DOHH2 (cell line): Measurements from ENCODE around the gene INHBE.
"Not testable (repeated sequence)": the region's sequence is repeated elsewhere in the genome, so short reads cannot be mapped to it uniquely, and the experiment has no call there.

Experiments used
- H3F3A ChIP-seq: fragments of 200-600 bp; sonication (generic), shearing (Covaris generic); 2 replicates; pipeline ENCODE4 v1.6.0; 2016; ENCODE audit warnings: antibody characterized with exemption, mild to moderate bottlenecking; ENCODE audit not compliant: control insufficient read depth, insufficient read depth
- H3K27ac ChIP-seq: fragments of 200-600 bp; sonication (generic); 2 replicates; pipeline ENCODE4 v1.5.1; 2014; ENCODE audit warnings: low read depth, mild to moderate bottlenecking, low read length, moderate library complexity
- H3K27me3 ChIP-seq: fragments of 200-600 bp; sonication (generic); 2 replicates; pipeline ENCODE4 v1.6.1; 2014; ENCODE audit warnings: mild to moderate bottlenecking, low read length, mixed read lengths; ENCODE audit not compliant: control insufficient read depth
- H3K36me3 ChIP-seq: fragments of 200-600 bp; sonication (generic); 2 replicates; pipeline ENCODE4 v1.6.1; 2014; ENCODE audit warnings: mild to moderate bottlenecking, low read length, moderate library complexity, mixed read lengths; ENCODE audit not compliant: control insufficient read depth
- H3K4me1 ChIP-seq: fragments of 200-600 bp; sonication (generic); 2 replicates; pipeline ENCODE4 v1.6.1; 2014; ENCODE audit warnings: mild to moderate bottlenecking, low read length, mixed read lengths; ENCODE audit not compliant: control insufficient read depth
- H3K4me2 ChIP-seq: fragments of 200-600 bp; sonication (generic); 2 replicates; pipeline ENCODE4 v1.6.0; 2014; ENCODE audit warnings: mild to moderate bottlenecking, low read length, moderate library complexity
- H3K4me3 ChIP-seq: fragments of 200-600 bp; sonication (generic); 2 replicates; pipeline ENCODE4 v1.5.1; 2014; ENCODE audit warnings: mild to moderate bottlenecking, low read length, mixed read lengths
- H3K79me2 ChIP-seq: fragments of 200-600 bp; sonication (generic); 2 replicates; pipeline ENCODE4 v1.6.1; 2014; ENCODE audit warnings: mild to moderate bottlenecking, low read length, mixed read lengths; ENCODE audit not compliant: control insufficient read depth
- H3K9me2 ChIP-seq: fragments of 200-600 bp; sonication (generic); replicated peaks from 2 replicates; pipeline ENCODE4 v1.6.1; 2014; ENCODE audit warnings: mild to moderate bottlenecking, low read length, mixed read lengths; ENCODE audit not compliant: control insufficient read depth
- H3K9me3 ChIP-seq: fragments of 200-600 bp; sonication (generic); 2 replicates; pipeline ENCODE4 v1.6.1; 2014; ENCODE audit warnings: antibody characterized with exemption, low read length, mixed read lengths; ENCODE audit not compliant: control insufficient read depth, insufficient read depth
- H4K20me1 ChIP-seq: fragments of 200-600 bp; sonication (generic); 2 replicates; pipeline ENCODE4 v1.6.0; 2014; ENCODE audit warnings: low read depth, mild to moderate bottlenecking, antibody characterized with exemption, low read length, moderate library complexity; ENCODE audit not compliant: control insufficient read depth, insufficient read depth
- EZH2phosphoT487 ChIP-seq: fragments of 200-600 bp; sonication (generic); IDR thresholded peaks from 2 replicates; pipeline ENCODE4 v1.6.1; 2017; ENCODE audit warnings: borderline replicate concordance, mild to moderate bottlenecking, antibody characterized with exemption, low read length, moderate library complexity, mixed read lengths
- TF ChIP-seq, protein P1 (sequence below): fragments of 200-600 bp; sonication (generic); IDR thresholded peaks from one replicate; pipeline ENCODE4 v1.5.1; 2014; ENCODE audit warnings: antibody characterized with exemption, mild to moderate bottlenecking, low read depth, low read length; ENCODE audit not compliant: poor library complexity, severe bottlenecking

Gene INHBE

GRCh38 chr12:57419495-57419894 is 35.6 kb upstream of the INHBE start:
- no peaks in the 10 kb centered on the region; the same call in 1 of the 2 replicates for H4K20me1 ChIP-seq
- no peaks in the 10 kb centered on the region for H3K27me3 ChIP-seq
- TF ChIP-seq, protein P1, sequence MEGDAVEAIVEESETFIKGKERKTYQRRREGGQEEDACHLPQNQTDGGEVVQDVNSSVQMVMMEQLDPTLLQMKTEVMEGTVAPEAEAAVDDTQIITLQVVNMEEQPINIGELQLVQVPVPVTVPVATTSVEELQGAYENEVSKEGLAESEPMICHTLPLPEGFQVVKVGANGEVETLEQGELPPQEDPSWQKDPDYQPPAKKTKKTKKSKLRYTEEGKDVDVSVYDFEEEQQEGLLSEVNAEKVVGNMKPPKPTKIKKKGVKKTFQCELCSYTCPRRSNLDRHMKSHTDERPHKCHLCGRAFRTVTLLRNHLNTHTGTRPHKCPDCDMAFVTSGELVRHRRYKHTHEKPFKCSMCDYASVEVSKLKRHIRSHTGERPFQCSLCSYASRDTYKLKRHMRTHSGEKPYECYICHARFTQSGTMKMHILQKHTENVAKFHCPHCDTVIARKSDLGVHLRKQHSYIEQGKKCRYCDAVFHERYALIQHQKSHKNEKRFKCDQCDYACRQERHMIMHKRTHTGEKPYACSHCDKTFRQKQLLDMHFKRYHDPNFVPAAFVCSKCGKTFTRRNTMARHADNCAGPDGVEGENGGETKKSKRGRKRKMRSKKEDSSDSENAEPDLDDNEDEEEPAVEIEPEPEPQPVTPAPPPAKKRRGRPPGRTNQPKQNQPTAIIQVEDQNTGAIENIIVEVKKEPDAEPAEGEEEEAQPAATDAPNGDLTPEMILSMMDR: no peak
- TF ChIP-seq EZH2phosphoT487: no peak
- H3K36me3 ChIP-seq: peaks cover 30% of the 10 kb centered on the region
- H3K9me2 ChIP-seq: no peaks in the 10 kb centered on the region
- no peak overlapping the region for H3K4me3 ChIP-seq
- peaks cover 86% of the 10 kb centered on the region for H3K79me2 ChIP-seq
- H3K27ac ChIP-seq: no peak overlapping the region
- no peak overlapping the region for H3K4me2 ChIP-seq
- no peaks in the 10 kb centered on the region for H3F3A ChIP-seq
- peaks cover 24% of the 10 kb centered on the region for H3K4me1 ChIP-seq
- H3K9me3 ChIP-seq: no peaks in the 10 kb centered on the region

GRCh38 chr12:57420482-57420881 is 34.6 kb upstream of the INHBE start:
- H3F3A ChIP-seq: no peaks in the 10 kb centered on the region
- H3K4me3 ChIP-seq: no peak overlapping the region
- H3K27ac ChIP-seq: no peak overlapping the region
- no peak overlapping the region for H3K4me2 ChIP-seq
- no peaks in the 10 kb centered on the region; the same call in 1 of the 2 replicates for H4K20me1 ChIP-seq
- no peak for TF ChIP-seq EZH2phosphoT487
- TF ChIP-seq, protein P1: no peak
- peaks cover 34% of the 10 kb centered on the region for H3K36me3 ChIP-seq
- H3K4me1 ChIP-seq: peaks cover 19% of the 10 kb centered on the region
- H3K9me3 ChIP-seq: no peaks in the 10 kb centered on the region
- no peaks in the 10 kb centered on the region for H3K27me3 ChIP-seq
- peaks cover 84% of the 10 kb centered on the region for H3K79me2 ChIP-seq
- no peaks in the 10 kb centered on the region for H3K9me2 ChIP-seq

- Histone ChIP-seq H3K79me2 (peaks cover 72% of the 10 kb centered on the region), H3K4me1 (peaks cover 23% of the 10 kb centered on the region), H3K36me3 (peaks cover 36% of the 10 kb centered on the region)
- H3K4me2 ChIP-seq, H3K9me2 ChIP-seq, H3K4me3 ChIP-seq, H3K27ac ChIP-seq, H3K27me3 ChIP-seq, H4K20me1 ChIP-seq, H3K9me3 ChIP-seq, H3F3A ChIP-seq: not testable (repeated sequence)
Observed at GRCh38 chr12:57426948-57427347, 28.2 kb upstream of the INHBE start.

GRCh38 chr12:57428965-57429364 is 26.1 kb upstream of the INHBE start:
- H3K4me1 ChIP-seq: peaks cover 24% of the 10 kb centered on the region
- H3K27me3 ChIP-seq: no peaks in the 10 kb centered on the region
- peak overlapping the region; percentile 97 for H3K4me3 ChIP-seq
- peaks cover 3% of the 10 kb centered on the region; the same call in 1 of the 2 replicates for H3F3A ChIP-seq
- no peaks in the 10 kb centered on the region for H4K20me1 ChIP-seq
- H3K9me2 ChIP-seq: no peaks in the 10 kb centered on the region
- TF ChIP-seq, protein P1: no peak
- TF ChIP-seq EZH2phosphoT487: no peak
- no peaks in the 10 kb centered on the region for H3K9me3 ChIP-seq
- no peak overlapping the region for H3K27ac ChIP-seq
- peak overlapping the region; percentile 94 for H3K4me2 ChIP-seq
- peaks cover 23% of the 10 kb centered on the region for H3K36me3 ChIP-seq
- peaks cover 57% of the 10 kb centered on the region for H3K79me2 ChIP-seq
